HG03460 (cell line): ENCODE results near the gene OSTC.
"Not testable (repeated sequence)": the region's sequence is repeated elsewhere in the genome, so short reads cannot be mapped to it uniquely, and the experiment has no call there.

Experiments
- ATAC-seq: cut with Tn5 transposase; IDR thresholded peaks from one replicate; pipeline ENCODE4 v1.9.1; 2021; ENCODE audit not compliant: unreplicated experiment

OSTC gene

GRCh38 chr4:108710578-108710977, 60.2 kb downstream of the OSTC start:
- ATAC-seq = not testable (repeated sequence)

DNA sequence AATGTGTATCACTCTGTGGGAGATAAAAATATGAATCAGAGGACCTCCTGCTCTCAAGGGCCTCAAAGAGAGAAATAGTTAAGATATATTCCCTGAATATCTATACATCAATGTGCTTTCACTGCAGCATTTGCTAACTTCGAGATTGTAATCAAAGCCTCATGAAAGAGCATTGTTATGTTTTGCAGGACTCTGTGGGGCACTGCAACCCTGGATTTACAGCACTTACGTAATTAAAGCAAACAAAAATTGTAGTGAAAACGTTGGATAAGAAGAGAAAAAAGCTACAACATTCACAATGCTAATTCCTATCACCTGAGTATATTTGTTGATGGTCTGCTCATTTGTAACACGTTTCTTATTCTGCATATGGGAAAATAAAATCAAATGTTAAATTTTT, 64.5 kb downstream of the OSTC start:
- no peak for ATAC-seq

DNA sequence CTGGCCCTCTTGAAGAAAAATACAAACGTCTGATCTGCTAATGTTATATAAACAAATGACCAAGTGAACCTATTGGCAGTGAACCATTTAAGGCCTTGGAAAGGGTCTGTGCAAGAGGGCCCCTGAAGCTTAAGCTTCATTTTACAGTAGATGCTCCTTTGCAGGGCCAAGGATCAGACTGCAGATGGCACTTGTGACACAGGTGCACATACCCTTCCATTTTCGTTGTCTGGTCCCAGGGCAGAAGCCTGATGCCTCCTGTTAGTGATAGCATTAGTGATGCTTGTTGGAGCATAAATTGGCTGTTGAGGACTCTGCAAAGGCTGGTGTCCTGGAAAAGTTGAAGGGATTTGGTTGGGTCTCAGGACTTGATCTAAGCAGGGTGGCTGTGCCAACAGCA, 65.9 kb downstream of the OSTC start:
- no peak for ATAC-seq

GRCh38 chr4:108717386-108717785, 67.0 kb downstream of the OSTC start:
- no peak for ATAC-seq
